Measurements from ENCODE around the gene MAML2. TPM values are rescaled to one million over a fixed set of nuclear protein-coding genes. Genes with fewer than 3 reads are reported as not detected.

MAML2 gene
- total and polyA plus RNA-seq, 2 donors = 7.9 to 9.8 TPM

DNA sequence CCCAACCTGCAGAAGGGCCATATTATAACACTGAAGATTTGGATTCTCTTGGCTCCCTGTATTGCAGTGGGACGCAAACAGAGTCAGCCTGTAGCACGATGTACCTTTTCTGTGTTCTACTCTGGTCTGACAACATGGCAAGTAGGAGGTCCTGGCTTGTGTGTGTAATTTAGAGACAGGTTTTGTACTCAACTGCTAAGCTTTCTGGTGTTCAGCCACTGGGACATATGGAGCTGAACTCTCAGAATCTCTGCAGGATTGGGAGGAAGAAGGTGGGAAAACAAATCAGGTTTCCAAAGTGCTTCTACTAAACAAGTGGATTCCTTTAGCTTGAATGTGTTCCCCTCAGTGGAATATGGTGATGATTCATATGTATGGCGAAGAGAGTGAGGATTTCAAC lies 226.6 kb downstream of the MAML2 start:
- DNase-seq (ENCODE audit: low read depth in 6 of 9, low spot score in 9 of 9) = no peak
- peaks cover 0 to 10% of the 10 kb centered on the region in 2 donors for H3K4me1 ChIP-seq (ENCODE audit: control insufficient read depth in 2 of 2, insufficient read depth in 2 of 2, low read length in 2 of 2)
- H3K9me3 ChIP-seq (ENCODE audit: control insufficient read depth in 2 of 2, insufficient read depth in 1 of 2, low read length in 1 of 2) = no peaks in the 10 kb centered on the region
- H3K4me3 ChIP-seq (ENCODE audit: low read length in 2 of 2) = no peak overlapping the region
- 97% methylated on average over 3 of the region's 3 CpGs for WGBS
- H3K27me3 ChIP-seq (ENCODE audit: control insufficient read depth in 2 of 2, insufficient read depth in 1 of 2, low read length in 1 of 2) = no peaks in the 10 kb centered on the region
- H3K27ac ChIP-seq (ENCODE audit: low read depth in 1 of 2, low read length in 1 of 2) = no peak overlapping the region
- H3K36me3 ChIP-seq (ENCODE audit: control insufficient read depth in 2 of 2, insufficient read depth in 2 of 2, low read length in 1 of 2) = no peaks in the 10 kb centered on the region

DNA sequence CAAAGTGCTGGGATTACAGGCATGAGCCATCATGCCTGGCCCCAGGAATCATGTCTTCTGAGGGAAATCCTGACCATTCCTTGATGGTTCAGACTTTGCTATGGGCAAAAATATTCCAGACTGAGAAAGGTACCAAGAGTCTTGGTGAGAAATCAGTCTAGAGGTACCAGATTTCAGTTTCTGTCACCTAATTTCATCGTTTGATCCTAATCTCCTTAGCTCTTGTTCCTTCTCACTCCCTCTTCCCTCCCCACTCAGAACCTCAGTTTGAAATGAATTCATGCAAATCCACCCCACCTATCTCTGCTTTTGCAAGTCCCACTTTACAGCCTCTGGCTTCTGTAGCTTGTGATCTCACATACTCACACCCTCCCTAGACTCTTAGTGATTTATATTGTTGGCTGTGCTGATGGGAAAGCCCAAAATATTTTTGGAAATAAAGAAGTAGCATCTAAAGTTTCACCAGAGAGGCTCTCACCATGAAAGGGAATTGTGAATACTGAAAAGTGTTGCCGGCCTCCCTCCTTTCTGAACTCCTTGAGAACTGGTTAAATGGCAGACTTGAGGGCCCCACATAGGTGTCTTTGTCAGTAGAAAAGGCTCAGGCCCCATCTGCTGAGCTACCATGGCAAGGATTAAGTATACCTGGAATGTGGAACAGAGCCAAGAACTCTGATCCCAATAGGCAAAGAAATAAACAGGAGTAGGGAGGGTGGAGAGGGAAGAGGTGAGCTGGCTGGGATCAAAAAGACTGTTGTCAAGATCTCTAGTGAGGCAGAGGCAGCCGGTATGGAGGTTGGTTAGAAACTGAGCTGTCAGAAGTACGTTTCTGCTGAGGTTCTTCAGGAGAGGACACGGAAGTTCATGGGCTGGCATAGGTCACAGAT lies 228.6 kb downstream of the MAML2 start:
- H3K9me3 ChIP-seq (ENCODE audit: control insufficient read depth in 2 of 2, insufficient read depth in 1 of 2, low read length in 1 of 2) = no peaks in the 10 kb centered on the region
- H3K4me3 ChIP-seq (ENCODE audit: low read length in 2 of 2) = no peak overlapping the region
- DNase-seq (ENCODE audit: low read depth in 6 of 9, low spot score in 9 of 9) = no peak
- H3K36me3 ChIP-seq (ENCODE audit: control insufficient read depth in 2 of 2, insufficient read depth in 2 of 2, low read length in 1 of 2) = no peaks in the 10 kb centered on the region
- peaks cover 0 to 10% of the 10 kb centered on the region in 2 donors for H3K4me1 ChIP-seq (ENCODE audit: control insufficient read depth in 2 of 2, insufficient read depth in 2 of 2, low read length in 2 of 2)
- 90% methylated on average over 5 of the region's 5 CpGs for WGBS
- H3K27ac ChIP-seq (ENCODE audit: low read depth in 1 of 2, low read length in 1 of 2) = peak overlapping the region; percentile 25 to 79
- H3K27me3 ChIP-seq (ENCODE audit: control insufficient read depth in 2 of 2, insufficient read depth in 1 of 2, low read length in 1 of 2) = no peaks in the 10 kb centered on the region

DNA sequence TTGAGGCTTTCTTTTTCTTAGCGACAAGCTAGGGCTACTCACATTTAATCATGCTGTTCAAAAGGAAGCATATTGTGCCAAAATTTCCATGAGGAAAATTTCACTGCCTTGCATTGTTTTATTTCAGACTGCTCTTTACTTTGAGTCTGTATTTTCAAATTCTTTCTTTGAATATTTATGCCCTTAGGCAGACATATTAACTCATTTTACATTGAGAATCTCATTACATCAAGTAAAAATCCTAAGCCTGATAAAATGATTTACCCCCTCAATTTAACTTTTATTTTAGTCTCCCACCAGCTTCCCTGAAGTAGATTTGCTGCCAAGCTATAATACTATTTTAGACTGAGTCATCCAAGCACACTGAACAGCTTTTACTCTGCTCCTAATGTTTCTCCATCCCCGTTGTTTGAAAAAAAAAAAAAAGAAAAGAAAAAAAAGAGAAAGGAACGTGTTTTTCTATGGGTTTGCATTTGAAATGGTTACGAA lies 229.8 kb downstream of the MAML2 start:
- H3K36me3 ChIP-seq (ENCODE audit: control insufficient read depth in 2 of 2, insufficient read depth in 2 of 2, low read length in 1 of 2) = no peaks in the 10 kb centered on the region
- H3K27me3 ChIP-seq (ENCODE audit: control insufficient read depth in 2 of 2, insufficient read depth in 1 of 2, low read length in 1 of 2) = no peaks in the 10 kb centered on the region
- H3K9me3 ChIP-seq (ENCODE audit: control insufficient read depth in 2 of 2, insufficient read depth in 1 of 2, low read length in 1 of 2) = no peaks in the 10 kb centered on the region
- no peak for DNase-seq (ENCODE audit: low read depth in 6 of 9, low spot score in 9 of 9)
- H3K27ac ChIP-seq (ENCODE audit: low read depth in 1 of 2, low read length in 1 of 2) = peak overlapping the region in 1 of 2 donors; percentile 73
- WGBS = 96% methylated on average over 4 of the region's 4 CpGs
- H3K4me3 ChIP-seq (ENCODE audit: low read length in 2 of 2) = no peak overlapping the region
- H3K4me1 ChIP-seq (ENCODE audit: control insufficient read depth in 2 of 2, insufficient read depth in 2 of 2, low read length in 2 of 2) = peaks cover 0 to 10% of the 10 kb centered on the region in 2 donors

DNA sequence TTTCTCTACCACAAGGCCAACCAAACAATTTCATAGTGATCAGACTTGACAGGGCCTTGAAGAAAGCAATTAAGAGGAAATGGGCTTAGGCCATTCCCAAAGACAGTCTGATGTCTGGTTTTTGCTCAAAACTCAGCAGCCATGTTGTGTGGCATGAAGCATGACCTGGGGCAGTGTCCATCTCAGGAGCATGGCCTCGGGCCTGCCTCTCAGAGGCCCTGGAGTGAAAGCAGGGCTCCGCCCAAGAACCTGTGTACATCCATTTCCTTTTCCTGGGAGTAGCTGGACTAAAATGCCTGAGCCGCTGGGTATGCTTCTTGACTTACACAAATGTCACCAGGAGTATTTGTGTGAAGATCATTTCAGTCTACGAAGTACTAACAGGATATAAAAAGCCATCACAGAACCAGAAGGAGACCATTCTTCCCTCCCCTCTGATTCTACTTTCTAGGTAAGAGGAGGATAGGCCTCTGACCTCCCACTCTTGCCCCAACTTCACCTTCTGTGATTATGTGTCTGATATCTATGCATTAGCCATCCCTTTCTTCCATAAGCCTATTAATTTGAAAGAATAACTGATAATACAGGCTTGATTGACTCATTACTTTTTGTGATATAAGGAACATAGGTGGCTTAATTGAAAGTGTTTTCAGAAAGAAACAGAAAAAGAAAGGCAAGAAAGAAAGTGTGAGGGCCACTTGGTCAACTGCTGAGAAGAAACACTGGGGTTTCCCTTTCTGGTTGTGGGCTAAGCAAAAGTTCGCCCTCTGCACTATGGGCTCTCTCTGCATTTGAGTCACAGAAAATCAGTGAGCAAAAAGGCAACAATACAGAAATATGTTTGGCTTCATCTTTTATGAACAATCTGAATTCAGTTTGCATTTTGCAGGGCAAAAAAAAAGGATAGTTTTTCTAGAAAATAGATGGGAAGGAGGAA lies 230.5 kb downstream of the MAML2 start:
- Histone ChIP-seq H3K9me3 (ENCODE audit: control insufficient read depth in 2 of 2, insufficient read depth in 1 of 2, low read length in 1 of 2) (no peaks in the 10 kb centered on the region), H3K27me3 (ENCODE audit: control insufficient read depth in 2 of 2, insufficient read depth in 1 of 2, low read length in 1 of 2) (no peaks in the 10 kb centered on the region), H3K4me3 (ENCODE audit: low read length in 2 of 2) (no peak overlapping the region), H3K36me3 (ENCODE audit: control insufficient read depth in 2 of 2, insufficient read depth in 2 of 2, low read length in 1 of 2) (no peaks in the 10 kb centered on the region), H3K4me1 (ENCODE audit: control insufficient read depth in 2 of 2, insufficient read depth in 2 of 2, low read length in 2 of 2) (peaks cover 0 to 10% of the 10 kb centered on the region in 2 donors), H3K27ac (ENCODE audit: low read depth in 1 of 2, low read length in 1 of 2) (peak overlapping the region; percentile 19 to 73)
- no peak for DNase-seq (ENCODE audit: low read depth in 6 of 9, low spot score in 9 of 9)
- WGBS = 94% methylated on average over 5 of the region's 5 CpGs

DNA sequence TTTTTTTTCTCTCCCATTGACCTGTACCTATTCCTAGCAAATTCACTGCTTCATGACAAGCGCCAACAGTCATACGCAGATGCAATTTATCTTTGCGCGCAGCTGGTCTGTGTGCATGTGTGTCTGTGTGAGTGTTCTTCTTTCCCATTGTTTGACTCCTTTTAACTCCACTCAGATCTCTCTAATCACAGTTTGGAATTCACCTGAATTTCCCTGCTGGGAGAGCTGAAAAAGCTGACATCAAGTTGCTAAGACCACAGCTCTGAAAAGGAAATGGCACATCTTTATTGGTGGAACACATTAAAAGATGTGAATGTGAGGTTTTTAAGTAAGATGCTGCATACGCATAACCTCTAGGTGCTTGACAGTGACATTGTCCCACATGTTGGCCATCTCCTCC lies 231.7 kb downstream of the MAML2 start:
- H3K27ac ChIP-seq (ENCODE audit: low read depth in 1 of 2, low read length in 1 of 2) = peak overlapping the region in 1 of 2 donors; percentile 73
- H3K4me1 ChIP-seq (ENCODE audit: control insufficient read depth in 2 of 2, insufficient read depth in 2 of 2, low read length in 2 of 2) = peaks cover 0 to 10% of the 10 kb centered on the region in 2 donors
- peak in 1 of 9 donors; percentile 31 for DNase-seq (ENCODE audit: low read depth in 6 of 9, low spot score in 9 of 9)
- H3K27me3 ChIP-seq (ENCODE audit: control insufficient read depth in 2 of 2, insufficient read depth in 1 of 2, low read length in 1 of 2) = no peaks in the 10 kb centered on the region
- 96% methylated on average over 5 of the region's 5 CpGs for WGBS
- no peaks in the 10 kb centered on the region for H3K36me3 ChIP-seq (ENCODE audit: control insufficient read depth in 2 of 2, insufficient read depth in 2 of 2, low read length in 1 of 2)
- H3K9me3 ChIP-seq (ENCODE audit: control insufficient read depth in 2 of 2, insufficient read depth in 1 of 2, low read length in 1 of 2) = no peaks in the 10 kb centered on the region
- no peak overlapping the region for H3K4me3 ChIP-seq (ENCODE audit: low read length in 2 of 2)

DNA sequence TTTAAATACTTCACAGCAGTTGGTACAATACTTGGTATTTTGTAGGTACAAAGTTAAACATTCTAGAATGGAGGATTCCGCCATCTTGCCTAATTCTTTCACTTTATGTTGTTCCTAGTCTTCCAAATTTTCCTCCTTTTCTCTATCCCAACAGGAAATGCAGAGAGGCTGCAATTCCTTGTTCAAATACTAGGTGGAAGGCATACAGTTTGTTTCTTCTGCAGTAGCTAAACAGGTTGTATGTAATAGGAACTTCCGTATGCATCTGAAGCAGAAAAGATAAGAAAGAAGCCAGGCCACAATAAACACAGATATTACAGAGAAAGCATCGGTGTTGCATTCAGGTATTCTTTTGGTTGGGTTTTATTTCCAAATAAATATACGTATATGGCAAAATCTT lies 232.7 kb downstream of the MAML2 start:
- no peak overlapping the region for H3K4me3 ChIP-seq (ENCODE audit: low read length in 2 of 2)
- H3K36me3 ChIP-seq (ENCODE audit: control insufficient read depth in 2 of 2, insufficient read depth in 2 of 2, low read length in 1 of 2) = no peaks in the 10 kb centered on the region
- no peak for DNase-seq (ENCODE audit: low read depth in 6 of 9, low spot score in 9 of 9)
- peak overlapping the region in 1 of 2 donors; percentile 52 for H3K27ac ChIP-seq (ENCODE audit: low read depth in 1 of 2, low read length in 1 of 2)
- no peaks in the 10 kb centered on the region for H3K27me3 ChIP-seq (ENCODE audit: control insufficient read depth in 2 of 2, insufficient read depth in 1 of 2, low read length in 1 of 2)
- H3K9me3 ChIP-seq (ENCODE audit: control insufficient read depth in 2 of 2, insufficient read depth in 1 of 2, low read length in 1 of 2) = no peaks in the 10 kb centered on the region
- H3K4me1 ChIP-seq (ENCODE audit: control insufficient read depth in 2 of 2, insufficient read depth in 2 of 2, low read length in 2 of 2) = peaks cover under 1 to 10% of the 10 kb centered on the region in 2 donors
- whole genome bisulfite sequencing = 95% methylated on average over 4 of the region's 4 CpGs

DNA sequence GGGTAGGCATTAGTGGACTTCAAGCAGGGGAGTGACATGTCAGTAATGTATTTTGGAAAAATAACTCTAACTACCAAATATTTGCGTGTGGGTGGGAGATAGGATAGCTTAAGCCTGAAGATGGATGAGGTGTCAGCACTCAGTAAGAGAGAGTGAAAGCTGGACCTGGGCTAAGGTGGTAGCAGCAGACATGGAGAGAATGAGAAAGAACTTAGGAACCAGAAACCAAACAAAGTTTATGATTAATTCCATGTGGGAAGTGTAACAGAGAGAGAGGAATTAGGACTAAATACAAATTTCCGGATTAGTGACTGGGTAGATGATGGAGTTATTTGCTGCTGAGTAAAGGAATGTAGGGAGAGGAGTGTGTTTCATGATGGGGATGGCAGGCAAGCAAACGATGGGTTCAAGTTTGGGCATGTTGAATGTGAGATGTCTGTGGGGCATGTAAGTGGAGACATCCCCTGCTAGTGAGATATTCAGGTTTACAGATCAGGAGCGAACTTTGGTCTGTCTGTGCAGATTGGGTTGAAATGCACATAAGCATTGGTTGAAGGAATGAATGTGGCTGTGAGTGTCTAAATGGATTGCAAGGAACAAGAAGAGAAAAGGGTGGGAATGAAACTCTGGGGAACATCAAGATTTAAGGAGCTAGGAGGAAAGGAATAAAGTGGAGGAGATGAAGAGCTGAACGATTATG lies 233.5 kb downstream of the MAML2 start:
- no peaks in the 10 kb centered on the region for H3K27me3 ChIP-seq (ENCODE audit: control insufficient read depth in 2 of 2, insufficient read depth in 1 of 2, low read length in 1 of 2)
- no peak for DNase-seq (ENCODE audit: low read depth in 6 of 9, low spot score in 9 of 9)
- 95% methylated on average over 5 of the region's 5 CpGs for WGBS
- peak overlapping the region in 1 of 2 donors; percentile 22 for H3K27ac ChIP-seq (ENCODE audit: low read depth in 1 of 2, low read length in 1 of 2)
- no peak overlapping the region for H3K4me3 ChIP-seq (ENCODE audit: low read length in 2 of 2)
- H3K36me3 ChIP-seq (ENCODE audit: control insufficient read depth in 2 of 2, insufficient read depth in 2 of 2, low read length in 1 of 2) = no peaks in the 10 kb centered on the region
- peaks cover 3 to 7% of the 10 kb centered on the region in 2 donors for H3K4me1 ChIP-seq (ENCODE audit: control insufficient read depth in 2 of 2, insufficient read depth in 2 of 2, low read length in 2 of 2)
- H3K9me3 ChIP-seq (ENCODE audit: control insufficient read depth in 2 of 2, insufficient read depth in 1 of 2, low read length in 1 of 2) = no peaks in the 10 kb centered on the region

DNA sequence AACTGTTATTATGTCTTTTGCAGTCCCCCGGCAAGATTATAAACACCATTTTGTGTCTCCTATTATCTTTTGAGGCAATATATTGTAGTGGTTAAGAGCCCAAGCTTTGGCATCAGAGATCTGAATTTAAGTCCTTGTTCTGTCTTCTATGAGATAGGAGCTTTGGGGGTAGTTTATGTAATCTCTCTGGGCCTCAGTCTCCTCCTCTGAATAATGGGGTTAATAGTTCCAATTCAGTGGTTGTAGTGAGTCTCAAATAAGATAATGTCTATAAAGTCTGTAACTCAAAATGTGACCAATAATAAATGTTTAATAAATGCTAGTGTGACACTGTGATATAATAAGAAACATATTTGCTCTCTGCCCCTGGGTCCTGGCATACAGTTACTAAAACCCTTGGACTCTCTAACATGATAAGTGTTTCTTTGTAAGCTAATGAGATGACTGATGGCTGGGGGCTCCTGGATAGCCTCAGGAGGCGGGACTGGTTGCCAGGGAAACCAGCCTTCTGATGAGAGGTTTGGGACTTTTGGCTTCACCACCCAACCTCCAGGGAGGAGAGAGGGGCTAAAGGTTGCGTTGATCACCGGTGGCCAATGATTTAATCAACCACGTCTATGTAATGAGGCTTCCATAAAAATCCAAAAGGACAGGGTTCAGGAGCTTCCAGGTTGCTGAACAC lies 235.7 kb downstream of the MAML2 start:
- Histone ChIP-seq H3K27ac (ENCODE audit: low read depth in 1 of 2, low read length in 1 of 2) (no peak overlapping the region), H3K36me3 (ENCODE audit: control insufficient read depth in 2 of 2, insufficient read depth in 2 of 2, low read length in 1 of 2) (no peaks in the 10 kb centered on the region), H3K4me3 (ENCODE audit: low read length in 2 of 2) (no peak overlapping the region), H3K4me1 (ENCODE audit: control insufficient read depth in 2 of 2, insufficient read depth in 2 of 2, low read length in 2 of 2) (peaks cover 3% of the 10 kb centered on the region in 2 donors), H3K9me3 (ENCODE audit: control insufficient read depth in 2 of 2, insufficient read depth in 1 of 2, low read length in 1 of 2) (no peaks in the 10 kb centered on the region), H3K27me3 (ENCODE audit: control insufficient read depth in 2 of 2, insufficient read depth in 1 of 2, low read length in 1 of 2) (no peaks in the 10 kb centered on the region)
- no peak for DNase-seq (ENCODE audit: low read depth in 6 of 9, low spot score in 9 of 9)
- 97% methylated on average over 5 of the region's 5 CpGs for WGBS

All from thymus (tissue), 11 donors.